ENCODE measurements around the gene POLK.
"Not testable (repeated sequence)": the region's sequence is repeated elsewhere in the genome, so short reads cannot be mapped to it uniquely, and the experiment has no call there.

The POLK gene

DNA sequence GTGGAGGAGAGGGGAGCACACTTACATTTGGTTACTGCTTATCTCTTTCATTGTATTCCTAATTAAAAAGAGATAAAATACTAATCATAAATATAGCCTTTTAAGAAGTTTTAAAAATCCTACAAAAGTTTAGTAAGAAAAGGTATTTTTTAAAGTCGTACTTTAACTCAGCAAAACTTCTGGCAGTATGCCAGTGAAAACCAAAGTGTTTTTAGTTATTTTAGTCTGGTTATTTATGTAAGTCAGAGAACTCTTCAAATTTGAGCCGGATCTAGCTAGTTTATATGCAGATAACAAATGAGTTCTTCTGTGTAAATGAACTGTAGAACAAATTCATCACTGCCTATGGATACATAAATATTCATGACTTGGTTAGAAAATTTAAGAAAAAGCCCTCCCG, 63.1 kb downstream of the POLK start:
- no peak for DNase-seq (ENCODE audit: low read depth)
- no peak overlapping the region for H3K4me3 ChIP-seq (ENCODE audit: low read length)
- TF ChIP-seq, protein P1, sequence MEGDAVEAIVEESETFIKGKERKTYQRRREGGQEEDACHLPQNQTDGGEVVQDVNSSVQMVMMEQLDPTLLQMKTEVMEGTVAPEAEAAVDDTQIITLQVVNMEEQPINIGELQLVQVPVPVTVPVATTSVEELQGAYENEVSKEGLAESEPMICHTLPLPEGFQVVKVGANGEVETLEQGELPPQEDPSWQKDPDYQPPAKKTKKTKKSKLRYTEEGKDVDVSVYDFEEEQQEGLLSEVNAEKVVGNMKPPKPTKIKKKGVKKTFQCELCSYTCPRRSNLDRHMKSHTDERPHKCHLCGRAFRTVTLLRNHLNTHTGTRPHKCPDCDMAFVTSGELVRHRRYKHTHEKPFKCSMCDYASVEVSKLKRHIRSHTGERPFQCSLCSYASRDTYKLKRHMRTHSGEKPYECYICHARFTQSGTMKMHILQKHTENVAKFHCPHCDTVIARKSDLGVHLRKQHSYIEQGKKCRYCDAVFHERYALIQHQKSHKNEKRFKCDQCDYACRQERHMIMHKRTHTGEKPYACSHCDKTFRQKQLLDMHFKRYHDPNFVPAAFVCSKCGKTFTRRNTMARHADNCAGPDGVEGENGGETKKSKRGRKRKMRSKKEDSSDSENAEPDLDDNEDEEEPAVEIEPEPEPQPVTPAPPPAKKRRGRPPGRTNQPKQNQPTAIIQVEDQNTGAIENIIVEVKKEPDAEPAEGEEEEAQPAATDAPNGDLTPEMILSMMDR (conservative IDR thresholded peaks at IDR 0.05; ENCODE audit: low read length), result no peak

DNA sequence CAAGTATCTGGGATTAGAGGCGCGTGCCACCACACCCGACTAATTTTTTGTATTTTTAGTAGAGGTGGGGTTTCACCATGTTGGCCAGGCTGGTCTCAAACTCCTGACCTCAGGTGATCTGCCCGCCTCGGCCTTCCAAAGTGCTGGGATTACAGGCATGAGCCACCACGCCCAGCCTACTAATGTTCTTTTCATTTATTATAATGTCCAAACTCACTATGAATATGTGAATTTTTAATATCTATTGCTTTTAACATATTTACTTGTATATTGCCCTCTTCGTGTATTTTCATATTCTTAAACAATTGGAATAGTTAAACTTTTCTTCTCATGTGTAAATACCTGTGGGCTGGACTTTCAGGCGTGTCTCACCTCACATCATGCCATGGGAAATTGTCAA, 66.6 kb downstream of the POLK start:
- H3K4me3 ChIP-seq (ENCODE audit: low read length); DNase-seq (ENCODE audit: low read depth): not testable (repeated sequence)

DNA sequence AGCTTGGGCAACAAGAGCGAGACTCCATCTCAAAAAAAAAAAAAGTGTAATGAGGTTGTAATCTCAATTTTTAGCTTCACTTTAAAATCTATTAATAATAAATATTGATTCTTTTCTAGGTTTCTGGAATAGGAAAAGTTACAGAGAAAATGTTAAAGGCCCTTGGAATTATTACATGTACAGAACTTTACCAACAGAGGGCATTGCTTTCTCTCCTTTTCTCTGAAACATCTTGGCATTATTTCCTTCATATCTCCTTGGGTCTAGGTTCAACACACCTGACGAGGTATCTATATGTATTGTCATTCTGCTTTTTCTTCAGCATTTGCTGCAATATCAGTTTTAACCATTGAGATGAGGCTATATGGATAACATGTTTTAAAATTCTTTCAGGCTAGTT, 73.0 kb downstream of the POLK start:
- no peak for DNase-seq (ENCODE audit: low read depth)
- TF ChIP-seq, protein P1 (conservative IDR thresholded peaks at IDR 0.05; ENCODE audit: low read length), result peak; percentile 32; the same call in 1 of the 2 replicates
- H3K4me3 ChIP-seq (ENCODE audit: low read length), result no peak overlapping the region

DNA sequence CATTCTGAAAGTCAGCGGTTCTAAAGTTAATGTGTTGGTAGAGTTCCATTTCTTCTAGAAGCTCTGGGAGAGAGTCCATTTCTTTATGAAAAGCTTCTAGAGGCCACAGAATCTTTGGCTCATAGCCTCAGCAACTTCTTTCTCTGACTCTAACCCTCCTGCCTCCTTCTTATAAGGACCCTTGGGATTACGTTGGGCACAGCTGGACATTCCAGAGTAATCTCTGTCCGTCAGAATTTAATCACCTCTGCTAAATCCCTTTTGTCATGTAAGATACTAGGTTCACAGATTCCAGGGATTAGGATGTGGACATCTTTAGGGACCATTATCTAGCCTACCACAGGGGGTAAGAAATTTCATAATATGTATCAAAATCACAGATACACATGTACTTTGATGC, 77.0 kb downstream of the POLK start:
- no peak overlapping the region for H3K4me3 ChIP-seq (ENCODE audit: low read length)
- no peak for DNase-seq (ENCODE audit: low read depth)
- TF ChIP-seq, protein P1 (conservative IDR thresholded peaks at IDR 0.05; ENCODE audit: low read length), result no peak

DNA sequence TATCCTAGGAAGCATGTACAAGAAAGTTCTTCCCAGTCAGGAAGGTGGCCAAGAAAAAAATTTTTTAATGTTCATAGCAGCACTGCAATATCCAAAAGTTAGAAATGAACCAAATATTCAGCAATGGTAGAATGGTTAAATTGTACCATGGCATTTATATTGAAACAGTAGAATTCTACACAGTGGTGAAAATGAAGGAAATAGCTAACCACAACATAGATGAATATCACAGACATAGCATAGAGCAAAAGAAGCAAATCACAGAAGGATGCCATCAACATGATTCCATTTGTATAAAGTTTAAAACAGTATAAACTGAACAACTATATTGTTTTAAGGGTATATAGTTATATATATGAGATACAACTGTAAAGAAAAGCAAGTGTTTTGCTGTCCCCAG, 88.8 kb downstream of the POLK start:
- TF ChIP-seq, protein P1 (conservative IDR thresholded peaks at IDR 0.05; ENCODE audit: low read length), result no peak
- no peak overlapping the region for H3K4me3 ChIP-seq (ENCODE audit: low read length)
- DNase-seq (ENCODE audit: low read depth), result no peak

DNA sequence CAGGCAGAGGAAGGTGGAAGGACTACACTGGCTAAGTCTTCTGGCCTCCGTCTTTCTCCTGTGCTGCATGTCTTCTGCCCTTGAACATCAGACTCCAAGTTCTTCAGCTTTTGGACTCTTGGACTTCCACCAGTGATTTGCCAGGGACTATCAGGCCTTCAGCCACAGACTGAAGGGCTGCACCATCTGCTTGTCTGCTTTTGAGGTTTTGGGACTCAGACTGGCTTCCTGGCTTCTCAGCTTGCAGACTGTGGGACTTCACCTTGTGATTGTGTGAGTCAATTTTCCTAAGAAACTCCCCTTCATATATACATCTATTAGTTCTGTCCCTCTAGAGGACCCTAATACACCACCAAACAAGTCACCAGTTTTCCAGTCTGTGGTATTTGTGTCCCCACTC, 89.9 kb downstream of the POLK start:
- DNase-seq (ENCODE audit: low read depth), result no peak
- TF ChIP-seq, protein P1 (conservative IDR thresholded peaks at IDR 0.05; ENCODE audit: low read length), result no peak
- H3K4me3 ChIP-seq (ENCODE audit: low read length), result no peak overlapping the region

DNA sequence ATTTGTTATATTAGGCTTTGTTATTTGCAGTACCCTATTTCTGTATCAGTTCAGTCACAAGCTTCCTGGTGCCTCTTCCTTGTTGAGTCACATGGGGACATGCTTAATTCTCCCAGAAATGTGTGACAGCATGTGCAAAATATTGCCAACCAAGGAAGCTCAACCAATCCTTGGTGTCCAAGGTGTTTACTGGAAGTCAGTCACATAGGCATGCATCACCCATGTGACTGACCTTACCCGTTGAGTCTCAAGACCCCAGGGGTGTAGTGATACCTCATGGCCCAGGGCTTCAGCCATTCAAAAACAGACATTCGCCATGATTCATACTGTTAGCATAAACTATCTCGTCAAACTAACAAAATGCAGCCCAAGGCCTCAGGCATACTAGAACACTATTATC, 90.3 kb downstream of the POLK start:
- H3K4me3 ChIP-seq (ENCODE audit: low read length), result no peak overlapping the region
- no peak for DNase-seq (ENCODE audit: low read depth)
- TF ChIP-seq, protein P1 (conservative IDR thresholded peaks at IDR 0.05; ENCODE audit: low read length), result no peak

DNA sequence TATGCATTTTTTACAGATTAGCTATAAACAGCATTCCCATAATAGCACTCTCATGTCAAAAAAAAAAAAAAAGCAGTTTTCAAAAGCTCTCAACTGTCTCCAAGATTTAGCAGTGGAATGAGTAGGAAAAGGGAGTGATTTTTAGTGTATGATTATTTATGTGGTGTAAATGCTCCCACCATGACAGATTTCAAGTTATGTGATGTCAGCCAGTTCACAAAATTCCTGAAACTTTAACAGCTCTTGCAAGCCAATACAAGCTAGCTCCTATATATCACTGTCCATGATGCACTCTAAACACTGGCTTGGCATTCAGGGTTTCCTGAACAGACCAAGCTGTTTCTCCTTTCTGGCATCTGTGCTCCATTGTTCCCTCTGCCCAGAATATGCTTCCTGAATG, 91.7 kb downstream of the POLK start:
- TF ChIP-seq, protein P1 (conservative IDR thresholded peaks at IDR 0.05; ENCODE audit: low read length), result no peak
- H3K4me3 ChIP-seq (ENCODE audit: low read length), result no peak overlapping the region
- peak; percentile 48 for DNase-seq (ENCODE audit: low read depth)
